Peyer's patch (tissue), 4 donors: ENCODE results near the gene ZNF100.

Experiments
- POLR2A ChIP-seq, 2 donors: fragments of 450-650 bp; IDR thresholded peaks; one replicate each; pipeline ENCODE4 v1.5.1; 2017; ENCODE audit warnings: antibody characterized with exemption in 2 of 2, mild to moderate bottlenecking in 2 of 2, moderate library complexity in 2 of 2
- TF ChIP-seq, protein P1 (sequence below), 6 experiments: fragments of 450-650 bp in 4 of 6; fragments of 200-600 bp in 2 of 6; sonication (generic) in 1 of 6; IDR thresholded peaks; one replicate each; pipeline ENCODE4 v1.5.1; 2017 to 2019; ENCODE audit warnings: antibody characterized with exemption in 6 of 6, mild to moderate bottlenecking in 3 of 6, moderate library complexity in 1 of 6

DNA sequence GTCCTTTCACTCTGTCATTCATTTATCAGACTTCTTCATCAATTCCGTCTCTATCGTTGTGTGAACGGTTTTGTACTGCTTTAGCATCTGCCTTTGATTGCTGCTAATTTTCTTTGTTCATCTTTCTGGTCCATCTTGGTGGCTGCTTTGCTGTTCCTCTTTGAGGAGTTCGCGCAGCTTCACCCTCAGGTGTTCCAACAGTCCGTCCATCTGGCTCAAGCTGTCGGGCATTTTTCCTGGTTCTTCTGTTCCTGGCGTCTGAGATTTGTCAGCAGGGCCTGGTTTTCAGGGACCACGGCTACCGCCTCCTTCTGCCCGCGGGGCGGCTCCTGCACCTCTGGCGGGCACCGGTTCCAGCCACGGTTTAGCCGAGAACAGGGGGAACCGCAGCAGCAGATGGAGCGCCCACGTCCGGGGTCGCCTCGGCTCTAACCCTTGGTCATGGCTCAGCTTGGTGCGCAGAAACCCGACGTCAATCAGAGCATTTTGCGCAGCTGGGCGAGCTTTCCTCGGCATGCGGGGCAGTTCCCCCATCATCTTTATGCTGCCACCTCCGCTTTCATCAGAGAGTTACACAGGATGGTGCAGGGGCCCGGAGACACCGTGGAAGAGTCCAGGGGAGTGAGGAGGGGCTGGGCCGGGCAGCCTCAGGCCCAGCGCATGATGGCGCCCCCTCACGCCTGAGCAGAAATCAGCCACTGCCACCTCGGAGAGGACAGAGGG, 89.5 kb downstream of the ZNF100 start:
- TF ChIP-seq, protein P1, sequence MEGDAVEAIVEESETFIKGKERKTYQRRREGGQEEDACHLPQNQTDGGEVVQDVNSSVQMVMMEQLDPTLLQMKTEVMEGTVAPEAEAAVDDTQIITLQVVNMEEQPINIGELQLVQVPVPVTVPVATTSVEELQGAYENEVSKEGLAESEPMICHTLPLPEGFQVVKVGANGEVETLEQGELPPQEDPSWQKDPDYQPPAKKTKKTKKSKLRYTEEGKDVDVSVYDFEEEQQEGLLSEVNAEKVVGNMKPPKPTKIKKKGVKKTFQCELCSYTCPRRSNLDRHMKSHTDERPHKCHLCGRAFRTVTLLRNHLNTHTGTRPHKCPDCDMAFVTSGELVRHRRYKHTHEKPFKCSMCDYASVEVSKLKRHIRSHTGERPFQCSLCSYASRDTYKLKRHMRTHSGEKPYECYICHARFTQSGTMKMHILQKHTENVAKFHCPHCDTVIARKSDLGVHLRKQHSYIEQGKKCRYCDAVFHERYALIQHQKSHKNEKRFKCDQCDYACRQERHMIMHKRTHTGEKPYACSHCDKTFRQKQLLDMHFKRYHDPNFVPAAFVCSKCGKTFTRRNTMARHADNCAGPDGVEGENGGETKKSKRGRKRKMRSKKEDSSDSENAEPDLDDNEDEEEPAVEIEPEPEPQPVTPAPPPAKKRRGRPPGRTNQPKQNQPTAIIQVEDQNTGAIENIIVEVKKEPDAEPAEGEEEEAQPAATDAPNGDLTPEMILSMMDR (IDR thresholded peaks at IDR 0.05): no peak
- no peak for TF ChIP-seq POLR2A (IDR thresholded peaks at IDR 0.05)
